Keratinocyte (primary cell): ENCODE data around the gene METRNL. TPM values are rescaled to one million over a fixed set of nuclear protein-coding genes. Genes with fewer than 3 reads are reported as not detected.

Experiments
- DNase-seq: peaks from one replicate; pipeline ENCODE4 v3.0.0-alpha.2; 2011; ENCODE audit warnings: low read depth, missing footprints, low spot score
- FAIRE-seq: peaks from 2 replicates; lab custom pipeline; 2011; peaks lifted over from hg19 to GRCh38; lab: Jason Lieb, UNC
- H2AFZ ChIP-seq: 2 replicates; pipeline ENCODE4 v1.6.0; 2012; ENCODE audit warnings: low read length, control low read depth, inconsistent platforms; ENCODE audit not compliant: control insufficient read depth
- H3K27ac ChIP-seq: 2 replicates; pipeline ENCODE4 v1.5.1; 2011; ENCODE audit warnings: low read length; ENCODE audit not compliant: control insufficient read depth, insufficient read depth
- H3K27me3 ChIP-seq: 3 replicates; pipeline ENCODE4 v1.6.0; 2011; ENCODE audit warnings: low read length; ENCODE audit not compliant: control insufficient read depth, insufficient read depth; ENCODE audit errors: extremely low read depth
- H3K36me3 ChIP-seq, 2 experiments: 2 replicates in 1 of 2; 3 replicates in 1 of 2; pipeline ENCODE4 v1.5.1; 2011; ENCODE audit warnings: low read length in 2 of 2, mild to moderate bottlenecking in 1 of 2; ENCODE audit not compliant: control insufficient read depth in 2 of 2, insufficient read depth in 2 of 2; ENCODE audit errors: extremely low read depth in 1 of 2
- H3K4me1 ChIP-seq: 3 replicates; pipeline ENCODE4 v1.5.1; 2011; ENCODE audit warnings: low read length; ENCODE audit not compliant: control insufficient read depth, insufficient read depth; ENCODE audit errors: extremely low read depth
- H3K4me2 ChIP-seq: 3 replicates; pipeline ENCODE4 v1.6.0; 2011; ENCODE audit warnings: low read depth, low read length; ENCODE audit not compliant: control insufficient read depth, insufficient read depth; ENCODE audit errors: extremely low read depth
- H3K4me3 ChIP-seq, 3 experiments: fragments of 200-600 bp in 1 of 3; sonication (generic) in 1 of 3; 2 replicates in 2 of 3; 3 replicates in 1 of 3; pipeline ENCODE4 v1.5.1; 2011 to 2016; ENCODE audit warnings: low read length in 3 of 3, mild to moderate bottlenecking in 3 of 3, control low read depth in 2 of 3, inconsistent platforms in 1 of 3, low read depth in 1 of 3, mixed read lengths in 1 of 3, mixed run types in 1 of 3, moderate library complexity in 1 of 3; ENCODE audit not compliant: control insufficient read depth in 2 of 3, insufficient read depth in 2 of 3; ENCODE audit errors: extremely low read depth in 1 of 3
- H3K79me2 ChIP-seq: 2 replicates; pipeline ENCODE4 v1.6.0; 2012; ENCODE audit warnings: low read length; ENCODE audit not compliant: control insufficient read depth, insufficient read depth
- H3K9ac ChIP-seq: 3 replicates; pipeline ENCODE4 v1.6.0; 2011; ENCODE audit warnings: low read length; ENCODE audit not compliant: control insufficient read depth, insufficient read depth; ENCODE audit errors: extremely low read depth
- H3K9me1 ChIP-seq: 3 replicates; pipeline ENCODE4 v1.6.0; 2011; ENCODE audit warnings: low read length; ENCODE audit not compliant: control insufficient read depth, insufficient read depth; ENCODE audit errors: extremely low read depth
- H3K9me3 ChIP-seq: 2 replicates; pipeline ENCODE4 v1.5.1; 2012; ENCODE audit warnings: low read depth, low read length; ENCODE audit not compliant: control insufficient read depth
- H4K20me1 ChIP-seq: 3 replicates; pipeline ENCODE4 v1.6.0; 2011; ENCODE audit warnings: low read length; ENCODE audit not compliant: control insufficient read depth, insufficient read depth; ENCODE audit errors: extremely low read depth
- CTCF ChIP-seq, 3 experiments: IDR thresholded peaks in 1 of 3; conservative IDR thresholded peaks in 1 of 3; optimal IDR thresholded peaks in 1 of 3; 2 replicates in 2 of 3; 3 replicates in 1 of 3; pipeline versions ENCODE3 to v1.5.1; 2011; ENCODE audit warnings: low read length in 3 of 3, mild to moderate bottlenecking in 3 of 3, moderate library complexity in 2 of 3, control low read depth in 1 of 3, inconsistent platforms in 1 of 3; ENCODE audit not compliant: insufficient read depth in 2 of 3; ENCODE audit errors: extremely low read depth in 1 of 3
- EZH2 ChIP-seq: IDR thresholded peaks from one replicate; pipeline ENCODE4 v1.6.1; 2012; ENCODE audit warnings: inconsistent platforms, mild to moderate bottlenecking, low read length, moderate library complexity
- dilution Hi-C: fragments of 300-500 bp; cut with MboI; formaldehyde crosslinking; loops from one replicate; pipeline ENCODE4 v1.7.0; 2020; ENCODE audit warnings: low sequenced_read_pairs; ENCODE audit not compliant: extremely low pct_ligation_motif_present
- polyA plus RNA-seq, 5 experiments: library from polyadenylated mRNA; depleted of rRNA in 3 of 5; stranded (reverse) in 3 of 5; stranded (forward) in 1 of 5; unstranded in 1 of 5; fragments of >200 nt; gene quantifications; 1 replicate in 1 of 5; 2 replicates in 3 of 5; 3 replicates in 1 of 5; pipeline versions ENCODE4 v1.2.1 to v1.2.3, GENCODE V29; 2011 to 2012; ENCODE audit warnings: missing spikeins in 2 of 5, low read depth in 1 of 5, low replicate concordance in 1 of 5

Gene METRNL
- polyA plus RNA-seq, 1 donor (not counting 4 experiments of a cell fraction or from before 2014, with no cell fraction given): 3.1 TPM

DNA sequence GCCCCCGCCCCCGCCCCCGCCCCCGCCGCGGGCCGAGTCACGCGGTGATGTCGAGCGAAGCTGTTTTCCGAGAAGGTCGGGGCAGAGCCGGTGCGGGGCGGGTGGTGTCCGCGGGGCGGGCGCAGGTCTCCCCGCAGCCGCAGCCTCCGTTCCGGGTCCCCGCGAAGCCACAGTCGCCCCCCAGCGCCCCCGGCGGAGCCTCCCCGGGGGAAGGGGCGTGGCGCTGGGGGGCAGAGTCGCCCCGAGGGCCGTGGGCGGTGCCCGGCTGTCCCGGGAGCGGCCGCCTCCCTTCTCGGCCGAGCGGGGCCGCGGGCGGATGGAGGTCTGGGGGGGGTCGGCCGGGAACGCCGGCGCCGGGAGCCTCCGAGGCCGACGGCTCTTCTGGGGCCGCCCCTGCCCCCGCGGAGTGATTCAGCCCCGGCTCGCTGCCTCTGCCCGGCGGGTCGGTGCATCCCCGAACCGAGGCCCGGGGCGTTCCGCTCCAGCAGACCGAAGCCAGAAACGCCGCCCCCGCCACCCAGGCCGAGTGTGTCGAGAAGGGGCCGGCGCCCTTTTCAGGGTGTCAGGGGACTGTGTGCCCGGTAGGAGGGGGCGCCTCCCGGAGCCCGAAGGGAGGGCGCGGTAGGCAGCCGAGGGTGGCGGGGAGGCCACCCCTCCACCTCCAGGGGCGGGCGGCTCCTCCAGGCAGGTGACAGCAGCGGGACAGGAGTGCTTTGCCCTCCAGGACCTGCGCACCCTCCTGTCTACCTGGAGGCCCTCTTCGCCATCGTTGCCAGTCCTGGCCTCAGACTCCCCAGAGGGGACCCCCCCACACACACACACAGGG, 1.7 kb downstream of the METRNL start:
- no peaks in the 10 kb centered on the region for H3K9me3 ChIP-seq
- H3K79me2 ChIP-seq: no peaks in the 10 kb centered on the region
- H3K9ac ChIP-seq: peak overlapping the region; percentile 15
- FAIRE-seq (no peak), DNase-seq (no peak)
- H2AFZ ChIP-seq: no peak overlapping the region
- TF ChIP-seq EZH2 (peak; percentile 87), CTCF (optimal IDR thresholded peaks at IDR 0.05 in 1 of 3, IDR thresholded peaks at IDR 0.05 in 1 of 3, conservative IDR thresholded peaks at IDR 0.05 in 1 of 3; ENCODE audit: extremely low read depth in 1 of 3, insufficient read depth in 2 of 3, low read length in 3 of 3) (no peak)
- no peak overlapping the region for H3K27ac ChIP-seq
- peaks cover 8% of the 10 kb centered on the region for H4K20me1 ChIP-seq
- H3K4me3 ChIP-seq: peak overlapping the region in 2 of 3 experiments; percentile 29 to 38
- H3K9me1 ChIP-seq: no peaks in the 10 kb centered on the region
- H3K27me3 ChIP-seq: peaks cover 44% of the 10 kb centered on the region
- dilution Hi-C loops: no loop called here
- no peaks in the 10 kb centered on the region for H3K36me3 ChIP-seq
- peak overlapping the region; percentile 32 for H3K4me2 ChIP-seq
- H3K4me1 ChIP-seq: peaks cover 16% of the 10 kb centered on the region

DNA sequence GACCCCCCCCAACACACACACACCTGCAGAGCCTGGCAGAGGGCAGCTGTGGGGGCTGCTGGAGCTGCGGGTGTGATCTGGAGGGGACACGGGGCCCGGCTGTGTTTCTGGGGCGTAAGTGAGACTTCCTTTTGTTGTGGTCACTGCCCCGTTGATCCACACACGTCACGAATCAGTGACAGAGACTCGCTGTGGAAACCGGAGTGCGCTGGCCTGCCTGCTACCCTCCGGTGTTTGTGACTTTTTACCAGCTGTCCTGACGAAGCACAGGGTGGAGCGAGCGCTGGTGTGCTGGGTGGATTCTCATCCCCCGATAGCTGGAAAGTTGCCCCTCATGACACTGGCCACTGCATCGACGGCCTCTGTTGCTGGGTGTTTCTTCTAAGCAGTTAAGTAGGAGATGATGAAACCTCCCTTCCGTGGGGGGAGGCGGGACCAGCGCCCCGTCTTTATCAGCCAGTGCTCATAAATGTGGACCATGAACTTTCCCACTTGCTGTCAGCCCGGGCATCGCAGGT, 2.3 kb downstream of the METRNL start:
- H2AFZ ChIP-seq: no peak overlapping the region
- no peak overlapping the region for H3K4me2 ChIP-seq
- no peaks in the 10 kb centered on the region for H3K79me2 ChIP-seq
- TF ChIP-seq CTCF (optimal IDR thresholded peaks at IDR 0.05 in 1 of 3, IDR thresholded peaks at IDR 0.05 in 1 of 3, conservative IDR thresholded peaks at IDR 0.05 in 1 of 3; ENCODE audit: extremely low read depth in 1 of 3, insufficient read depth in 2 of 3, low read length in 3 of 3) (no peak), EZH2 (peak; percentile 18)
- H3K27me3 ChIP-seq: peaks cover 37% of the 10 kb centered on the region
- peaks cover 8% of the 10 kb centered on the region for H4K20me1 ChIP-seq
- H3K4me1 ChIP-seq: peaks cover 16% of the 10 kb centered on the region
- no peaks in the 10 kb centered on the region for H3K9me1 ChIP-seq
- no peaks in the 10 kb centered on the region for H3K9me3 ChIP-seq
- no peaks in the 10 kb centered on the region for H3K36me3 ChIP-seq
- no peak overlapping the region for H3K9ac ChIP-seq
- peak overlapping the region in 1 of 3 experiments; percentile 38 for H3K4me3 ChIP-seq
- dilution Hi-C loops: no loop called here
- DNase-seq (no peak), FAIRE-seq (no peak)
- no peak overlapping the region for H3K27ac ChIP-seq
